GM21786 (cell line): ENCODE data around the gene PEX12.
"Not testable (repeated sequence)": the region's sequence is repeated elsewhere in the genome, so short reads cannot be mapped to it uniquely, and the experiment has no call there.

Source experiments
- ATAC-seq: cut with Tn5 transposase; IDR thresholded peaks from one replicate; pipeline ENCODE4 v1.9.1; 2021; ENCODE audit not compliant: unreplicated experiment

The PEX12 gene

DNA sequence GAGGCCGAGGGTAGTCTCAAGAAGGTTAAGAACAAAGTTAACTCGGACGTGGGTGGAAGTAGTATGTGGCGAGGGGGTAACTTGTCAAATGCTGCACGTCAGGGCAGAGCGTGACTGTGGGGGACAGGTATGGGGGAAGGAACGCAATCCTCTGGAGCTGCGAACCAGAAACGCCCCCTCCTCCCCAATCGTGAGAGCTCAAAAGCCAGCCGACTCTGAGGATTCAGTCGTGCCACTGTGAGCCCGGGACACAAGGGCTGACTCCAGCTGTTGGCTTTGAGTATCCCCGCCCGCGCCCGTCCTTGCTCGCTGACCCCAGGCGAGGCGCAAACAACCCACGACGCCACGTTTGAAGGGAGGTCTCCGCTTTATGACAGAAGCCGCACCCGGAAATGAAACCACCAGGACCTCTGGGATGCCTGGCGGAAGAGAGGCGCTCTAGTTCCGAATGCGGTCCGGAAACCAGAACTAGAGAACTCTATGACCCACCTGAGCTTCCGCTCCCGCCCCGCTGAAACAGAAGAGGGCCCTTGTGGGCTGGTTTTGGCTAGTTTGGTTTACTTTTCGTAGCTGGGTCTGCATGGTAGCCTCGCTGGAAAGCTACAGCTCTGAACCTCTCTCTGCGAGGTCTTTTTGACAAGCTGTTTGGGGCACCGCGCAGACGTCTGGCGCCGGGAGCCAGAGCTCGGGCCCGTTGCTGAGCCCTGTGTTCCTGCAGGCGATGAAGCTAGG, at the start of gene PEX12:
PEX12 (minus strand) TSS at position 375 of the 732 bp plus-strand sequence. CDS start 550 bp downstream, outside the sequence.
- ATAC-seq, result peak; percentile 93

DNA sequence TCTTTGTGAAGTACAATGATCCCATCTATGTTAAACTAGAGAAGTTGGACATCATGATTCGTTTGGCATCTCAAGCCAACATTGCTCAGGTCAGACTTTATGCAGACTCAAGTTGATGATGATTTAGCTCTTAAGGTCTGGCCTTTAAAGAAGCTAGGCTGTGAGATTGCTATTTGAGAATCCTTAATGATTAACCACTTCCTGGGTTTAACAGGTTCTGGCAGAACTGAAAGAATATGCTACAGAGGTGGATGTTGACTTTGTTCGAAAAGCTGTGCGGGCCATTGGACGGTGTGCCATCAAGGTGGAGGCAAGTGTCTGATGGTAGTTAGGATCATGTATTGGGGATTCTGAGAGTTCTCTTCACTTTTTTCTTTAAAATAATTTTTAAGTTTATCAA, 49.0 kb upstream of the PEX12 start:
- no peak for ATAC-seq

DNA sequence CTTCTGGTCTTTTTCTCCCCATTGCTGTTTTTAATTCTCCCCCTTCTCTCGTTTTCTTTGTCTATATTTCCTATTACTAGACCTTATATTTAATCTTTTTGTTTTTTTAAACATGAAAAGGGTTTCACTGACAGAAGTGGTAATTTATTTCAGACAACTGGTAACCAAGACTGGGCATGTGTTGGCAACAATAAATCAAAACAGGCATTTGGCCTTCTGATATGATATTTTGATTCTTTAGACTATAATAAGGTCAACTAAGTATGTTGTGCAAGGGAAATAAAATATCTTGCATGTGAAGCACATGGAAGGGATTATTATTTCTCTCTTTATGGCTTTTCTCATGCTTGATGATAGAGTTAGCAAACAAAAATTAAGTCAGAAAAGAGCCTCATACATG, 43.4 kb upstream of the PEX12 start:
- ATAC-seq, result no peak

DNA sequence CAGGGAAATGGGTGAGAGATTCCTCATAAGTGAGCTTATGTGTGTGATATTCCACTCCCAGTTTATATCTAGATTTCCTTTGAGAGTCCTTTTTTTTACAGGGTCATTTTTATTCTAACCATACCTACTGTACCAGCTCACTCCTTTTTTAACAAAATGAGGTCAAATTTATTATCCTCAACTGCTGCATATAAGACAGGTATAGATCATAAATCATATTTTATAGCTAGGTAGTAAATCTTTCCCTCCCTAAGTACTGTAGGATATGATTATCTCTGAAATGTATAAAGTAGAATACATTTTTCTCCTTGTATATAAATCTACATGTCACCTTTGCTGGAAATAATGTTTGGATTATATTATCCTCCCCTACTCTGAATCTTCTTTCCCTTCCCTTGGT, 40.3 kb upstream of the PEX12 start:
- ATAC-seq, result no peak

DNA sequence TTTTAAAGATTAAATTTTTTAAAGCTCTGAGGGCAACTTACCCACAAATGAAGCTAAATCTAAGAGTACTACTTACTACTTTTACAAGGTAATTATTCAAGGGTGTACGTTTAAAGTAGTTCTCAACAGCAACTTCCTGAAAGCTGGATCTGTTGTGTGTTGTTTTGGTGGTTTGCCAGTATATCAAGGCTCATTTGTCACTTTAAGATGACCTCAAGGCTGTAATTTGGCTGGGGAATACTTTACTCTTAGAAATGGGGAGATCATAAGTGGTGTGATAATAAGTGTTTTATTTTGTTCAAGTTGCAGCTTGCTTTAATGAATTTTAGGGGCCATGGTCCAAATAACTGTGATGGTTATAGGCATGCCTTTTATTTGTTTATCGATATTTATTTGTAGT, 39.1 kb upstream of the PEX12 start:
- ATAC-seq, result no peak

DNA sequence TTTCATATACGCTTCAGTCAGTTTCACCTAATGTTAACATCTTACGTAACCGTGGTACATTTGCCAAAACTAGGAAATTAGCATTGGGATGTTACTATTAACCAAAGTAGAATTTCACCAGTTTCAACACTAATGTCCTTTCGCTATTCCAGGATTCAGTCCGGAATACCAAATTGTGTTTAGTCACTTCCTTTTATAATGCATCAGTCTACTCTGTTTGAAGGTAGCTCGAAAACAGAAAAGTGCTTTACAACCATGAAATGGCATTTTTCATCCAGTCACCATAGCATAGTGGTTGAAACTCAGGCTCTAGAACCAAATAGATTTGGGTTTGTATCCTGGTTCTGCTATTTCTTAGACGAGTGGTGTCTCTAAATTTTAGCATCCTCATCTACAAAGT, 38.2 kb upstream of the PEX12 start:
- no peak for ATAC-seq

DNA sequence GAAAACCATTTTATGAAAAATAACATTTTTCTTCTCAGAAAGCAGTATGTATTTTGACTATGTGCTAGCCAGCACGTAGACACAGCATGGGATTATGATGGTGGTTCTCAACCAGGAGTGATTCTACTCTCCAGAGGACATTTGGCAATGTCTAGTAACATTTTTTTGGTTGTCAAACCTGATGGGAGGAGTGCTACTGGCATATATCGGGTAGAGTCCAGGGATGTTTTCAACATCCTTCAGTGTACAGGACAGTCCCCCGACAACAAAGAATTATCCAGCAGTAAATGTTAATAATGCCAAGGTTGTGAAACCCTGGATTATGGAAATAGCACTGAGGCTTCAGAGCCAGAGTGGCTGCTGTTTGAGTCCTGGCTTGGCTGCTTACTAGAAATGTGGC, 36.4 kb upstream of the PEX12 start:
- no peak for ATAC-seq

DNA sequence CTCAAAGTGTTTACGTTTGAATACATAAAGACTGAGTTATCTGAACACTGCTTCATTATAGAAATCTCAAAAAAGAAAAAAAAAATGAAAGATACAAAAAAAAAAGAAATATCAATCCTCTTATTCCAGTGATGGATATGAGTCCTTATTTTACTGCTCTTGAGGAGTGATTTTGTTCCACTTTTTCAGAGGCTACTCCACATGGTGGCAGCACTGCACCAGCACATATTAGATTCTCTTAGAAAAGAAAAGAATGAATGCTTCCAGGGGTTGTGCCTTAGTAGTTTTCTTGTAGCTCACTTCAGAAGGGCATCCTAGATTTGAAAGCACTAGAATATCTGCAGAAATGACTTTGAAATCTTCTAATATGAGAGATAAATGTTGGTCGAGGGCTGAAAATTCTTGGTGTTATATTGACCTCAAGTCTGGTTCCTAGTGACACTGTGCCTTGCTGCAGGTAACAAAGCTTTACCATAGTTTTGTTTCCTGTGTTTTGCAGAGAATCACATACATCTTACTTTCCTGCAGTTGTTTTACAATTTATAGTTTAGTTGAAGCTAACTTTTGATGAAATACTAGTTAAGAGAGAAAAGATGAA, 34.7 kb upstream of the PEX12 start:
- no peak for ATAC-seq

DNA sequence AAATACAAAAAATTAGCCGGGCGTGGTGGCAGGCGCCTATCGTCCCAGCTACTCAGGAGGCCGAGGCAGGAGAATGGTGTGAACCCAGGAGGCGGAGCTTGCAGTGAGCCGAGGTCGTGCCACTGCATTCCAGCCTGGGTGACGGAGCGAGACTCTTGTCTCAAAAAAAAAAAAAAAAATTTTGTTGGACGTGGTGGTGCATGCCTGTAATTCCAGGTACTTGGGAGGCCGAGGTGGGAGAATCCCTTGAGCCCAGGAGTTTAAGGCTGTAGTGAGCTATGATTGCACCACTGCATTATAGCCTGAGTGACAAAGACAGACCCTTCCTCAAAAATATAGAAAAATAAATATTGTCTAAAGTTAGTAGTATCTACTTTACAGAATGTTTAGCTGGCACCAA, 32.4 kb upstream of the PEX12 start:
- ATAC-seq, result not testable (repeated sequence)

DNA sequence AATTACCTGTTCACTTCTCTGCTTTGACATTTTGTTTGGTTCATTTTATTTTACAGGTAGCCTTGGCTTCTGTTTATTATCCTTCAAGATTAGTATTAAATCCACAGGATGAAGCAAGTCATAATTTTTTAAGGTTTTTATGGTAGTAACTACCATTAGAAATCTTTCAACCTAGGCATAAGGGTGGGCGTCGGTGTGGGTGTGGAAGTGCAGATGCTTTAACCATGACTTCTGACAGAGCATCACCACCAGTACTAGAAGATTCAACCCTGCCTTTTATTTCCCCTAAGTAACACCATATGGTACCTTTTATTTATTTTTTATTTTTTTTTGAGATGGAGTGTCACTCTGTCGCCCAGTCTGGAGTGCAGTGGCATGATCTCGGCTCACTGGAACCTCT, 31.5 kb upstream of the PEX12 start:
- no peak for ATAC-seq

DNA sequence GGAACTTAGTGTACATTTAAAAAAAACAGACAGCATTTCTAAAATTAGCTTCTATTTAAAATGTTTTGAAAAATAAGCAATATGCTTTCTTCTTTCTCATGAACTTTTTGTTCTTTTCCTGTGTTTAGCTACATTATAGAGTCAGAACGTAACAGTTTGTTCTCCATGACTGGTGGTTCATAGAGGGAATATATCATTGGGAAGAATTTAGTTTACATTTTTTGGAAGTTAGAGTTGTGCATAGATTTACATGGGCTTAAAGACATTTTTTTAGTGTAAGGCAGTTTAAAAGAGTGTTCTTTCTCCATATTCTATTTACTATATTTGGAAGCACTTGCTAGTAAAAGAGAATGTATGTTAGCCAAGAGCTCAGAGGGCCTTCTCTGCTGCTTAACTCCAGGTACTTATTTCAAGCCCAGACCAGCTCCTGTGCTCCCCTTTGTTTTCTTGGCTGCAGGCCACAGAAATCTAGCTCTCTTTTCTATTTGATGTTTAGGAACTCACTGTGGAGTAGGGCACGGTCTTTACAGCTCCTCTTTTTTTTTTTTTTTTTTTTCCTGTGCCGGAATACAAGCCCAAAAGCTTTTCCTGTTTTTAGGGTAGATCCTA, 29.0 kb upstream of the PEX12 start:
- no peak for ATAC-seq

DNA sequence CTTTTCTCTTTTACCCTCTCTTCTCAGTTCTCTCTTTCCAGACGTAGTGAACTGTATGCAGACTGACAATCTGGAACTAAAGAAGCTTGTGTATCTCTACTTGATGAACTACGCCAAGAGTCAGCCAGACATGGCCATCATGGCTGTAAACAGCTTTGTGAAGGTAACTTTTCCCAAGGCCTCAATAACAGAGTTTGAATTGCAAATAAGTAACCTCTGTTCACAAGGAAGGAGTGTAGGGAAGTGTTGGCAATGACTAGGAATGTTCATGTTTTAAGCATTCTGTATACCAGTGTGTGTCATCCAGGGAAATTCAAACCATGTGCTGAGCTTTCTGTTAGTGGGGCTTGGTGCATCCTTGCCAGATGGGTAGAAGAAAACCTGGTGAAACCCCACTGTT, 27.3 kb upstream of the PEX12 start:
- no peak for ATAC-seq

DNA sequence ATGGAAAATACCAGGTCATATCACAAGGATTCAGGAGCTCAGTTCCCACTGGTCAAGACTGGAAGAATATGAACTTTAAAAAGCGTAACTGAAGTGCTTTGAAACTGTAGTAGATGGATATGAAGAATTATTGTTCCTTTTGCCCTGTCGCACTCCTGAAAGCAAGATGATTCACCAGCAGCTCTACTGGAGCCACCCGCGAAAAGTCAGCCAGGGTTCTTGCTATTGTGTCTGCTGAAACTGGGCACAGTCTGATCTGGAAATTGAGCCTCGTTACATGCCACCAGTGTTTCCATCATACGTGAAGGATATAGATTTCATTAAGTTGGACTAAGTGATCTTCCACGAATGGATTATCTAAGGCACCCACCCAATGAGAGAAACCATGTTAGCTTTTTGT, 25.3 kb upstream of the PEX12 start:
- no peak for ATAC-seq

DNA sequence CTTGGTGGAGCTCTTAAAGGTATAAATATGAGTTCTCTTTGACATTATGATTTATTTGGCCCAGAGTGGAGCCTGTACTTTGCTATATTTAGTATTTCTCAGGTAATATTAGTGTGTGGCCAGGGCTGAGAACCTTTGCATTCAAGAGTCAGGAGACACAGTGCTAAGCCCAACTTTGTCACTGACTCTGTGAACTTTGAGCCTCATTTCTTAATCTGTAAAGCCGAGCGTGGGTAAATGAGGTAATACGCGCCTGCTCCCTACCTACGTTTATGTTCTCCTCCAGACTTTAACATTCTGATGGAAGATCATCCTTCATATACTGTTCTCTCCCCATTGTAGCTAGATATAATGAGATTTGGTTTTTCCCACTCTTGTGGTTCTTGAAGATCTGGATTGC, 19.2 kb upstream of the PEX12 start:
- ATAC-seq, result no peak

DNA sequence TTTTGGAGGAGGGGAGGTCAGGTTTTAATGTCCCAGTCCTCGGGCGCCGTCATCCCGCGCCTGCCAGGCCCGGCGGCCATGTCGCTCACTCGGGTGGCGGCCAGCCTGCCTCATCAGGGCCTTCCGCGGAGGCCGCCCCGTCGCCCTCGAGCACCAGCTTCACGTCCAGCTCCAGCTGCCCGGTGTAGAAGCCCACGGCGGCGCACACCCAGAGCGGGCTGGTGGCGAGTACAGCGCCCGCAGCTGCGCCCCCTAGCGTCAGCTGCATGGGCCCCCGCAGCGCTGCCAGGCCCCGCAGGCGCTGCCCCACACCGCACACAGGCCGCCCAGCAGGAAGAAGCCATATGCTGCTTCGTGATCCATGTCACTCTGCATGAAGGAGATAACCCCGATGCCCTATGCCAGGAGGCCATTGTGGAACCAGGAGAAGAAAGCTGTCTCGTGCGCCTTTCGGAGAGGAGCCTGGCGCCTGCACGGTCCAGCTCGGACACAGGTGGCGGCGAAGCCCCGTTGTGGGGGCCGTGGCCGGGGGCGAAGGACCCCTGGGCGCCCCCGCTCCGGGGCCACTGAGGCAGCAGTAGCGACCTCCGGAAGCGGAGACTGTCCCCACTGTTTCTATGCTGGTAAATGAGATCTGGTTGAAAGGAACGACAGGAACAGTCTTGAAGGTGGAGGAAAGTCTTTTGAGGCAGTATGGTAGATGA, 18.3 kb upstream of the PEX12 start:
- ATAC-seq, result no peak

DNA sequence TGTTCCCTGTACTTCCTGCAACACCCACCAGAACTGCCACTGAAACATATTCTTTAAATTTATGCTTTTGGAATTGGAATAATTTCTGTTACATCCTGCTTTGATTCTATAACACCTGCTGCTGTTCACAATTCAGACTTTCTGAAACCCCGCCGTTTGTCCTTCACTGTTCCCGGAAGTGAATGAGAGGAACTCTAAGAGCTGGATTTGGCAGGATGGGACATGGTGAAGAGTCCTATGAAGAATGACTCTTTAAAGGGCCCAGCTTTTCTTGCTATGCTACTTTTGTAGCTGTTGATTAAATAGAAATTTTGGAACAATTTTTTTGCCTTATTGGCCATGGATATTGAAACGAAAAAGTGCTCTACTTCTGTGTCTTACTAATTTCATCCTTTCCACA, 17.7 kb upstream of the PEX12 start:
- no peak for ATAC-seq

DNA sequence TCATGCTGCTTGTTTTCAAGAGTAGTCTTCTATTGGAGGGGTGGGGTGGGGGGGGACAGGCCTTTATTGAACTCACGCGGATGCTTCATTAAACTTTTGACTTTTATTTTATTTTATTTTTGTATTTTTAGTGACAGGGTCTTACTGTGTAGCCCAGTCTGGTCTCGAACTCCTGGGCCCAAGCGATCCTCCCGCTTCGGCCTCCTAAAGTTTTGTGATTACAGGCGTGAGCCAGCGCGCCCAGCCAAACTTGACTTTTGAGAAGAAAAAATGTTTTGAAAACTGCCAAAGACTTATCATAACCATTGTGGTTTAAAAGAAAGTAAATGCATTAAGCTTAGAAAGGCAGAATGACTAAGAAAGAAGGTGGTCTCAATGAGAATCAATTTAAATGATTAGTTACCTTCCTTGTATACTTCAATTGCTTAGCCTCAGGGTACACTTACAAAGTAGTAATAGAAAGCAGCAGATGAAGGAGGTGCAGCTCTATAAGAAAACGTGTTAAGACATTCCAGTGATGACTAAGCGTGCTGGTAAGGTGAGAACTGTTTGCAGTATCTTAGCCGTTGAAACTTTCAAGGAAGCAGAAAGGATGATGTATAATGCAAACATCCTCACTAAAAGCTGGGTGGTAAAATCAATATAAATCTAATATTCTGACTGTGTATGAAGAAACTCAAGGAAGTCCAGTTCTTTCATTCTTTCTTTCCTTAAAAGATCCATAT, 10.0 kb upstream of the PEX12 start:
- no peak for ATAC-seq

DNA sequence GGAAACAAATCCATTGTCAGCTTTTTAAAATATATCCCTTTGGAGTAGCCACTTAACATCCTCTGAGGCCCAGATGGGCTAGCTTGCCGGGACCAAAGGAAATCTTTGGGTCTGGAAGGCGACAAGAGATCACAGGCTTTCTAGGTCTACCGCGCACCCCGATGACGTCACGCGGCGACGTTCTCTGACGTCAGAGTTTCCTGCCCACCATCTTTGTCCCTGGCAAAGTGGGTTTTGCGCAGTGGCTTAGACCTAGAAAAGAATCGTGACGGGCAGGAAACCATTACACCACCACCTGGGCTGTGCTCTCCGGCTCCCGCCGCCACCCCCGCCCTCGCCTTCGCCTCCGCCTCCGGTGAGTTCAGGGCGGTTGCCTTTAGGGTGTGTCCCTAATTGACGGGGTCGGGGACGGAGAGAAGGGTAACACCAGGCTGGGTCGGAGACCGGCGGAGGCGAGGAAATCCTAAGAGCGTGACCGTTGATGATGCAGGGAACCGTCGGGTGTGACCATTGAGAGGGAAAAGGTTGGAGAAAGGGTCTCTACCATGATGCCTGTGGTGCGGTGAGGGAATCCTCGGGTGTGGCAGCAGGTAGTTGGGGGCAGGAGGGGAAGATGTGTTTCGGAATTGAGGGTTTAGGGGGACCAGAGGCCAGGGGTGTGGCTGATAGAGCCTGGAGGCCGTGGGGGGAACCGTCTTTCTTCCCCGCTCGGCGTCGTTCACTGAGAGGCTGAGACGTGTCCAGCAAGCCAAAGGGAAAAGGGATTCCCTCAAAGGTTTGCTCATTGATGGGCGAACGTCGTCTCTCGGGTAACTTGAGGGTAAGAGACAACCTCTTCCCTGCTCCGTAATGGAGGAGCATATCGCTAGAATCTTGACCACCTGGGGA, 8.9 kb upstream of the PEX12 start, which contains the start of gene AP2B1:
AP2B1 (plus strand) TSS at position 249 of the 888 bp plus-strand sequence. CDS start 6,709 bp downstream, outside the sequence.
- peak; percentile 73 for ATAC-seq

DNA sequence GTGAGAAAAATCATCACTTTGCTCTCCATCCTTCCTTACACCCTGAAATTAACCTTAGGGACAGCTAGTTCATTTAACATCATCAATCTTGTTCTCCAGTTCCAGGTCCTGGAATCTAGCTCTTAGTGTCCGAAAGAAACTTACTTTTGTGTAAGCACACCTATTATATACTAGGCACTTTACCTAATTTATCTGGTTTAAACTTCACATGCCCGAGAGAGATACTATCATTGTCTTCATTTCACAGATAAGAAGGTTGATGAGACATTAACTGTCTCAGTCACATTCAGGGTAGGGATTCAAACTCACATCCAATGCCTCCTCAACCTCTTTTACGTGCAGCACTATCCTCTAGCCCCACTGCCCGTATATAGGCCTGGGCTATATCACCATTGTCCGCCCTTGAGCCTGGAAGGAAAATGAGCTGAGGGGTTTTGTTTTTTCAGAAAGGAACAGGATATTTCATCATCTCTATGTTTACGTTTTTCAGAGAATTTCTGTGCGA, 8.2 kb upstream of the PEX12 start:
- no peak for ATAC-seq

DNA sequence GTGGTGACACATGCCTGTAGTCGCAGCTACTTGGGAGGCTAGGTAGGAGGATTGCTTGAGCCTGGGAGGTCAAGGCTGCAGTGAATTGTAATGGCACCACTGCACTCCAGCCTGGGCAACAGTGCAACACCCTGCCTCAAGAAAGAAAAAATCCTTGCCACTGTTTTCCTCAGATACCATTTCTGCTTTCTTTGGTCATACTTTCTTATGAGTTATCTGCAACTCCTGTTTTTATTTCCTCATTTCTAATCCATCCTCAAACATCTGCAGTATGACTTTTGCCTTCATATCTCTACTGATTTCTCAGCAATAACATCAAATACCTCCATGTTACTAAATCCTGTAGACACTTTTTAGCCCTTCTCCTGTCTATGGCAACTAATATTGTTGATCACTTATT, 5.7 kb upstream of the PEX12 start:
- no peak for ATAC-seq
